Posterior vena cava (tissue), 2 donors: ENCODE data around the gene ICAM3. TPM values are rescaled to one million over a fixed set of nuclear protein-coding genes. Genes with fewer than 3 reads are reported as not detected.
A peak's percentile ranks its signal among the peaks of the same experiment; 100 is the strongest.

Experiments
- DNase-seq: peaks from one replicate; pipeline ENCODE4 v3.0.0-alpha.2; 2020; ENCODE audit warnings: low spot score
- intact Hi-C, 2 donors: fragments of 100-400 bp; cut with DNase I; formaldehyde crosslinking; loops; one replicate each; pipeline versions ENCODE4 v1.14.1 to v1.14.2; 2022 to 2023
- total RNA-seq, 2 donors: library from RNA; stranded (reverse); fragmentation: NEBNext Ultra II Directional; extraction: Animal tissue kit (Norgen Biotek cat#: 25700); gene quantifications; one replicate each; pipeline ENCODE4 v1.2.1, GENCODE V29; 2021
- donor health status: DM: yes; HTN: yes; CAD: no.
- donor health status: DM: yes; HTN: yes; CAD: no.

ICAM3 gene
- total RNA-seq, 2 donors from 2014 or later: 7.9 to 10.6 TPM

GRCh38 chr19:10295847-10296591 is 43.4 kb downstream of the ICAM3 start:
- no peak for DNase-seq
- intact Hi-C loops: no loop called here

- intact Hi-C loops: no loop called here
- peak; percentile 83 for DNase-seq
These were observed 44.0 kb downstream of the ICAM3 start for GRCh38 chr19:10295305-10295846.

DNA sequence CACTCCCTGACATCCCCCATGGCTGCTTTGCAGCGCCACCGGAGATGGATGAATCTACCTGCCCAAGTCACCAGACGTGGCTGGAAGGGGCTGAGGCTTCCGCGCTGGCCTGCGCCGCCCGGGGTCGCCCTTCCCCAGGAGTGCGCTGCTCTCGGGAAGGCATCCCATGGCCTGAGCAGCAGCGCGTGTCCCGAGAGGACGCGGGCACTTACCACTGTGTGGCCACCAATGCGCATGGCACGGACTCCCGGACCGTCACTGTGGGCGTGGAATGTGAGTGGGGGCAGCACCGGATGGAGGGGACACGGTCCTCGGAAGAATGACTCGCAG is 45.1 kb downstream of the ICAM3 start:
- DNase-seq: peak; percentile 70
- intact Hi-C loops: no loop called here

GRCh38 chr19:10293637-10294367 is 45.6 kb downstream of the ICAM3 start:
- peak; percentile 78 for DNase-seq
- intact Hi-C loops: no loop called here

DNA sequence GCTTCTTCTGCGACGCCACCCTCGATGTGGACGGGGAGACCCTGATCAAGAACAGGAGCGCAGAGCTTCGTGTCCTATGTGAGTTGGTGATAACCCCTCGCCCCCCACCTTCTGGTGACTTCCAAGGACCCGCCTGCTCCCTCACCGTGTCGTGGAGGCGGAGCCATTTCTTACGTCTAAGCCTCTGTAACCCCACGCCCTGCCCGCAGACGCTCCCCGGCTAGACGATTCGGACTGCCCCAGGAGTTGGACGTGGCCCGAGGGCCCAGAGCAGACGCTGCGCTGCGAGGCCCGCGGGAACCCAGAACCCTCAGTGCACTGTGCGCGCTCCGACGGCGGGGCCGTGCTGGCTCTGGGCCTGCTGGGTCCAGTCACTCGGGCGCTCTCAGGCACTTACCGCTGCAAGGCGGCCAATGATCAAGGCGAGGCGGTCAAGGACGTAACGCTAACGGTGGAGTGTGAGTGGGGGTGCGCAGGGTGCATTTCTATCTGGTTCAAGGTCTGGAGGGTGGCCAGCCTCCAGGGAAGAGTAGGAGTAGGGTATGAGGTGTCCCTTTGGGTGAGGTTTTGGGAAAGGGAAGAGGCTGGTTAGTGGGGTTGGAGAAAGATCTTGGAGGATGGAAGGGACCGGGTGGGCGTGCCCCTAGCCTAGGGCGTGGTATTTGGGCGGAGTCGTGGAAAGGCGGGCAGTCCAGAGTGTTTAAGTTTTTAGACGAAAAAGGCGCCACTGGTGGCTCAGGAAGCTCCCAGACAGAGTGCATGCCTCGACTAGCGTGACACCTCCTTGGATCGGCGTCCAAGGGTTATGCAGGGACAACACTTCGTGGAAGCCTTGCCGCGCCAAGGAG is 46.4 kb downstream of the ICAM3 start:
- intact Hi-C loops: no loop called here
- DNase-seq: peak; percentile 81

DNA sequence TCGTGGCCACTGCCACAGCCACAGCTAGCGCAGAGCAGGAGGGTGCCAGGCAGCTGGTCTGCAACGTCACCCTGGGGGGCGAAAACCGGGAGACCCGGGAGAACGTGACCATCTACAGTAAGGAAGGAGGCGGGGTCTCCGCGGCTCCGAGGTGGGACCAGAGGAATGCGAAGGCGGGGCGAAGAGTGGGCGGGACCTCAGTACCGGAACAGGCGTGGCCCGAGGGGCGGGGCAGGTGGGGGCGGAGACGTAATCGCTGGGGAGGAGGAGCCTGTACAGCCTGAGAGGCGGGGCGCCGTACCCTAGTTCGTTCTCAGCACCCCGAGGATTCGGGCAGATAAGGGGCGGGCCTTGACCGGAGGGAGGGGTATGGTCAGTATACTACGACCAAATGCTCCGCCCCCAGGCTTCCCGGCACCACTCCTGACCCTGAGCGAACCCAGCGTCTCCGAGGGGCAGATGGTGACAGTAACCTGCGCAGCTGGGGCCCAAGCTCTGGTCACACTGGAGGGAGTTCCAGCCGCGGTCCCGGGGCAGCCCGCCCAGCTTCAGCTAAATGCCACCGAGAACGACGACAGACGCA is 47.1 kb downstream of the ICAM3 start:
- DNase-seq: peak; percentile 95
- intact Hi-C loops: no loop called here

DNA sequence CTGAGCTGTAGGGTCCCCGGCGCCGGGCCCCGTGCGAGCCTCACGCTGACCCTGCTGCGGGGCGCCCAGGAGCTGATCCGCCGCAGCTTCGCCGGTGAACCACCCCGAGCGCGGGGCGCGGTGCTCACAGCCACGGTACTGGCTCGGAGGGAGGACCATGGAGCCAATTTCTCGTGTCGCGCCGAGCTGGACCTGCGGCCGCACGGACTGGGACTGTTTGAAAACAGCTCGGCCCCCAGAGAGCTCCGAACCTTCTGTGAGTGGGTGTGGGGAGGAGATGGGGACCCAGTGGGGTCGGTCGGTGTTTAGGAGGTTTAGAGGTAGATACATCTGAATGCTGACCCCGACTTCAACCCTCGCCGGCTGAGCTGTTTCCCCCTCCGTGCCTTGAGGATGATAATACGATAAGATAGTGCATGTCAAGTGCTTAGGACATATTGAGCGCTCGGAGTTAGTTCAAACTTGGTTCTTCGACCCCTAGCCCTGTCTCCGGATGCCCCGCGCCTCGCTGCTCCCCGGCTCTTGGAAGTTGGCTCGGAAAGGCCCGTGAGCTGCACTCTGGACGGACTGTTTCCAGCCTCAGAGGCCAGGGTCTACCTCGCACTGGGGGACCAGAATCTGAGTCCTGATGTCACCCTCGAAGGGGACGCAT is 47.7 kb downstream of the ICAM3 start:
- DNase-seq: peak; percentile 83
- intact Hi-C loops: no loop called here

DNA sequence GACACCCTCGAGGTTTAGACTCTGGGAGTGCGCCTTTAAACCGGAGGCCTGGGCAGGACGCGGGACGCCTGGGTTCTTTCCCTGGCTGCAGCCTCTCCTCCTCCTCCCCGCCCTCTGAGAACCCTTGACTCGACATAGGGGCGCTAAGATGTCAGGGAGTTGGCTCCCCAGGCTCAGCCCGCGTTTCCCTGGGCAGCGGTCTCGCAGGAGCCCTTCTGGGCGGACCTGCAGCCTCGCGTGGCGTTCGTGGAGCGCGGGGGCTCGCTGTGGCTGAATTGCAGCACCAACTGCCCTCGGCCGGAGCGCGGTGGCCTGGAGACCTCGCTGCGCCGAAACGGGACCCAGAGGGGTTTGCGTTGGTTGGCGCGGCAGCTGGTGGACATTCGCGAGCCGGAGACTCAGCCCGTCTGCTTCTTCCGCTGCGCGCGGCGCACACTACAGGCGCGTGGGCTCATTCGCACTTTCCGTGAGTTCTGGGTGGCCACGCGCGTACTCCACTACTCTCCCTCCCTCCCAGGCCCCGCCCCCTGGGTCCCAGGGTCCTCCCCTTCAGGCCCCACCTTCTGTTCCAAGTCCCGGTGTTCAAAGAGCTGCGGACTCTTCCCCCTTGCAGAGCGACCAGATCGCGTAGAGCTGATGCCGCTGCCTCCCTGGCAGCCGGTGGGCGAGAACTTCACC is 48.4 kb downstream of the ICAM3 start:
- DNase-seq: peak; percentile 90
- intact Hi-C loops: no loop called here

DNA sequence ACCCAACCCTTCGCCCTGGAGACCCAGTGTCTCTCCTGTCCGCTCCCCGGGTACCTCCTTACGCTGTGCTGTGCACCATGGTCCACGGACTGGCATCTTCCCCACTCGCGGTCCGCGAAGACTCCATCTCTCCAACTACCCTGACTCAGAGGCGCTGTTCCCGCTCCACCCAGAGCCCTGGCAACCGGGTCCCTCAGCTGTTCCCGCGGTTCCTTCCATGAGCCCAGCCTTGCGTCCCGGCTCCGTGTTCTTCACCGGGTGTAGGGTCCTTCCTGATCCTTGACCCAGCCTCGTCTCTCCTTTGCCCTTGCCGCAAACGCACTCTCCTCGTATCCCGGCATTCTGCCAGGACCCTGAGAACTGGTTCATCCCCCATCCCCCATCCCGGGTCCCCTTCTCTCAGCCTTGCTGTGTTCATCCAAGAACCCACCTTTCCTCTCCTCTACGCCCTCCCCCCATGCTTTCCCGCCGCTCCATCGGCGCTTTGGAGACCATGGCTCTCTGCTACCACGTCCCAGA is 49.0 kb downstream of the ICAM3 start:
- intact Hi-C loops: no loop called here

GRCh38 chr19:10289836-10290356 is 49.5 kb downstream of the ICAM3 start, which contains the start of gene ICAM5:
Gene ICAM5, plus strand, starts transcription at chr19:10289952. Its CDS starts 92 bp downstream, at chr19:10290044.
- DNase-seq: peak; percentile 52
- intact Hi-C loops: no loop called here

More for the DNA sequence above, 49.0 kb downstream of the ICAM3 start:
- DNase-seq: peak; percentile 83

DNA sequence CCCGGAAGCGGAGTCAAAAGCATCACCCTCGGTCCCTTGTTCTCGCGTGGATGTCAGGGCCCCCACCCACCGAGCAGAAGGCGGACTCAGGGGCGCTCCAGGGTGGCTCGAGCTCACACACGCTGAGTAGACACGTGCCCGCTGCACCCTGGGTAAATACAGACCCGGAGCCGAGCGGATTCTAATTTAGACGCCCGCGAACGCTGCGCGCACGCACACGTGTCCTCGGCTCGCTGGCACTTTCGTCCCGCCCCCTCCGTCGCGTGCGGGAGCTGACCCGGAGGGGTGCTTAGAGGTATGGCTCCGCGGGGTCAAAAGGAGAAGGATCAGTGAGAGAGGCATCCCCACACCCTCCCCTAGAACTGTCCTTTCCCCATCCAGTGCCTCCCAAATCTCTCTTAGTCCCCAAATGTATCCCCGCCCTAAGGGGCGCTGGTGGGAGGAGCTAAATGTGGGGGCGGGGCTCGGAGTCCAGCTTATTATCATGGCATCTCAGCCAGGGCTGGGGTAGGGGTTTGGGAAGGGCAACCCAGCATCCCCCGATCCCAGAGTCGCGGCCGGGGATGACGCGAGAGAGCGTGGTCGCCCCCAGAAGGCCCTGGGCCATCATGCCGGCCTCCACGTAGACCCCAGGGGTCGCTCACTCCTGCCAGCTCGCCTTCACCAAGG is 50.1 kb downstream of the ICAM3 start:
- peak; percentile 87 for DNase-seq
- intact Hi-C loops: no loop called here

DNA sequence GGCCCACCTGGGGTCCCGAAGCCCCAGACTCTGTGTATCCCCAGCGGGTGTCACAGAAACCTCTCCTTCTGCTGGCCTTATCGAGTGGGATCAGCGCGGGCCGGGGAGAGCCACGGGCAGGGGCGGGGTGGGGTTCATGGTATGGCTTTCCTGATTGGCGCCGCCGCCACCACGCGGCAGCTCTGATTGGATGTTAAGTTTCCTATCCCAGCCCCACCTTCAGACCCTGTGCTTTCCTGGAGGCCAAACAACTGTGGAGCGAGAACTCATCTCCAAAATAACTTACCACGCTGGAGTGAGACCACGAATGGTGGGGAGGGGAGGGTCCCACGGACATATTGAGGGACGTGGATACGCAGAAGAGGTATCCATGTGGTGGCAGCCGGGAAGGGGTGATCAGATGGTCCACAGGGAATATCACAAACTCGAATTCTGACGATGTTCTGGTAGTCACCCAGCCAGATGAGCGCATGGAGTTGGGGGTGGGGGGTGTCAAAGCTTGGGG is 50.7 kb downstream of the ICAM3 start:
- intact Hi-C loops: no loop called here

DNA sequence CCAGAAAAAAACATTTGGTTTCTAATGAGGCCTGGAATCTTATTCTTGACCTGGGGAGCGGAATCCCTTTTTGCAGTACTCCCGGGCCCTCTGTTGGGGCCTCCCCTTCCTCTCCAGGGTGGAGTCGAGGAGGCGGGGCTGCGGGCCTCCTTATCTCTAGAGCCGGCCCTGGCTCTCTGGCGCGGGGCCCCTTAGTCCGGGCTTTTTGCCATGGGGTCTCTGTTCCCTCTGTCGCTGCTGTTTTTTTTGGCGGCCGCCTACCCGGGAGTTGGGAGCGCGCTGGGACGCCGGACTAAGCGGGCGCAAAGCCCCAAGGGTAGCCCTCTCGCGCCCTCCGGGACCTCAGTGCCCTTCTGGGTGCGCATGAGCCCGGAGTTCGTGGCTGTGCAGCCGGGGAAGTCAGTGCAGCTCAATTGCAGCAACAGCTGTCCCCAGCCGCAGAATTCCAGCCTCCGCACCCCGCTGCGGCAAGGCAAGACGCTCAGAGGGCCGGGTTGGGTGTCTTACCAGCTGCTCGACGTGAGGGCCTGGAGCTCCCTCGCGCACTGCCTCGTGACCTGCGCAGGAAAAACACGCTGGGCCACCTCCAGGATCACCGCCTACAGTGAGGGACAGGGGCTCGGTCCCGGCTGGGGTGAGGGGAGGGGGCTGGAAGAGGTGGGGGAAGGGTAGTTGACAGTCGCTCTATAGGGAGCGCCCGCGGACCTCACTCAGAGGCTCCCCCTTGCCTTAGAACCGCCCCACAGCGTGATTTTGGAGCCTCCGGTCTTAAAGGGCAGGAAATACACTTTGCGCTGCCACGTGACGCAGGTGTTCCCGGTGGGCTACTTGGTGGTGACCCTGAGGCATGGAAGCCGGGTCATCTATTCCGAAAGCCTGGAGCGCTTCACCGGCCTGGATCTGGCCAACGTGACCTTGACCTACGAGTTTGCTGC is 52.4 kb downstream of the ICAM3 start, which contains the start of gene ICAM4:
Gene ICAM4 (plus strand): TSS at position 153 of the 935 bp plus-strand sequence. CDS start 58 bp downstream, at position 211.
- intact Hi-C loops: no loop called here
- DNase-seq: peak; percentile 90

More for the DNA sequence above, 50.7 kb downstream of the ICAM3 start:
- DNase-seq: peak; percentile 76

GRCh38 chr19:10285393-10285792 is 54.0 kb downstream of the ICAM3 start:
- intact Hi-C loops: no loop called here
- no peak for DNase-seq

GRCh38 chr19:10284960-10285278 is 54.5 kb downstream of the ICAM3 start:
- intact Hi-C loops: no loop called here
- DNase-seq: no peak
